K562 (cell line): ENCODE results near the gene LASP1. TPM values are rescaled to one million over a fixed set of nuclear protein-coding genes. Genes with fewer than 3 reads are reported as not detected.

Experiments used
- MCM2 ChIP-seq: fragments of 450-650 bp; IDR thresholded peaks from 2 replicates; pipeline ENCODE4 v1.6.1; 2017; ENCODE audit warnings: low read depth, mild to moderate bottlenecking
- MYNN ChIP-seq, 2 experiments: sonication (generic); formaldehyde crosslinking in 1 of 2; IDR thresholded peaks; 2 replicates each; pipeline versions ENCODE4 v1.5.0 to v1.6.1; 2016 to 2020; ENCODE audit warnings: antibody characterized with exemption in 1 of 2, missing genetic modification reagents in 1 of 2
- NR1H2 ChIP-seq: sonication (generic); formaldehyde crosslinking; IDR thresholded peaks from 2 replicates; pipeline ENCODE4 v1.4.0; 2020; ENCODE audit warnings: mild to moderate bottlenecking, missing genetic modification reagents
- RBM34 ChIP-seq: fragments of 200-400 bp; formaldehyde crosslinking; IDR thresholded peaks from 2 replicates; pipeline ENCODE4 v1.6.1; 2018; ENCODE audit warnings: low read length, borderline replicate concordance; ENCODE audit not compliant: insufficient read depth
- ZNF24 ChIP-seq: fragments of 450-650 bp; IDR thresholded peaks from 2 replicates; pipeline ENCODE4 v1.6.1; 2016
- ZNF384 ChIP-seq: IDR thresholded peaks from 2 replicates; pipeline ENCODE4 v1.6.1; 2012; ENCODE audit warnings: low read depth, low read length, improper control_type of control experiment
- polyA plus RNA-seq, 8 experiments: library from polyadenylated mRNA; depleted of rRNA in 4 of 8; stranded (reverse) in 5 of 8; unstranded in 3 of 8; fragments of >200 nt; fragmentation: Nextera tagmentation in 2 of 8; fragmentation: Illumina TruSeq in 1 of 8; extraction: Ambion mirVana in 2 of 8; extraction: Trizol in 1 of 8; gene quantifications; 2 replicates each; pipeline versions ENCODE4 v1.2.1 to v1.2.3, GENCODE V29; 2011 to 2014; ENCODE audit warnings: inconsistent platforms in 1 of 8, missing spikeins in 1 of 8
- total RNA-seq, 7 experiments: library from RNA; depleted of rRNA in 6 of 7; stranded (reverse); fragments of >200 nt in 6 of 7; fragmentation: Illumina TruSeq in 2 of 7; extraction: Trizol in 2 of 7; gene quantifications; 2 replicates each; pipeline versions ENCODE4 v1.2.1 to v1.2.3, GENCODE V29; 2011 to 2021; ENCODE audit warnings: low replicate concordance in 1 of 7
- TF ChIP-seq, protein P1 (sequence below): sonication (generic); formaldehyde crosslinking; IDR thresholded peaks from 2 replicates; pipeline ENCODE4 v1.8.0; 2023; ENCODE audit warnings: mild to moderate bottlenecking, missing genetic modification reagents
- TF ChIP-seq, protein P2 (sequence below): fragments of 250-450 bp; sonication (Bioruptor Pico); IDR thresholded peaks from 2 replicates; pipeline ENCODE4 v1.8.0; 2022; ENCODE audit warnings: moderate library complexity, mild to moderate bottlenecking, inconsistent platforms

Gene LASP1
- total and polyA plus RNA-seq, 9 of the 15 experiments (the other 6 are each of a cell fraction or from before 2014, with no cell fraction given), result 23.0 to 125 (median 55.3) TPM

DNA sequence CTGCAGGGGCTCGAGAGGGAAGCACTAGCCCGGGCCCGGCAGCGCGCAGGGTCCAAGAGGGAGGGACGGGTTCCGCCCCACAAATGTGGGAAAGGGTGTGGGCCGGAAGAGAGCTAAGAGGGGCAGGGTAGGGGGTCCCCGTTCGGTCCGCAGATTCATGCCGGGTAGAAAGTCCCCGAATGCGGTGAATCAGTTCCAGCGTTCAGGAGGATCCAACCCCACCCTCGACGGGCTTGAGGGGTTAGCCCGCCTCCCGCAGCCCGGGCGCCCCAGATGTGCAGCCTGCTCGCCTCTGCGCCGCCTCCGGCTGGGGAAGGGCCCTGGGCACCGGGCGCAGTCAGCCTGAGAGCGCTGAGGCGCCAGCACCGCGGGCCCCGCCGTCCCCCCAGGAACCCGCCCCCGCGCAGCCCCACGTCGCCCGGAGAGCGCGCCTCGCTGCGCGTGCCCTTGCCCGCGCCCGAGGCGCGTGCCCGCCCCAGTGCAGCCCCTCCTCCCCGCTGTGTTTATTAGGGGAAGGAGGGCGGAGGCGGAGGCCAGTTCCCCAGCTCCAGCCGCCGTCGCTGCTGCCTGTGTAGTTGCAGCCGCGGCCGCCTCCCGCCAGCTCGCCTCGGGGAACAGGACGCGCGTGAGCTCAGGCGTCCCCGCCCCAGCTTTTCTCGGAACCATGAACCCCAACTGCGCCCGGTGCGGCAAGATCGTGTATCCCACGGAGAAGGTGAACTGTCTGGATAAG lies at the start of gene LASP1 (continued):
- TF ChIP-seq, protein P1, sequence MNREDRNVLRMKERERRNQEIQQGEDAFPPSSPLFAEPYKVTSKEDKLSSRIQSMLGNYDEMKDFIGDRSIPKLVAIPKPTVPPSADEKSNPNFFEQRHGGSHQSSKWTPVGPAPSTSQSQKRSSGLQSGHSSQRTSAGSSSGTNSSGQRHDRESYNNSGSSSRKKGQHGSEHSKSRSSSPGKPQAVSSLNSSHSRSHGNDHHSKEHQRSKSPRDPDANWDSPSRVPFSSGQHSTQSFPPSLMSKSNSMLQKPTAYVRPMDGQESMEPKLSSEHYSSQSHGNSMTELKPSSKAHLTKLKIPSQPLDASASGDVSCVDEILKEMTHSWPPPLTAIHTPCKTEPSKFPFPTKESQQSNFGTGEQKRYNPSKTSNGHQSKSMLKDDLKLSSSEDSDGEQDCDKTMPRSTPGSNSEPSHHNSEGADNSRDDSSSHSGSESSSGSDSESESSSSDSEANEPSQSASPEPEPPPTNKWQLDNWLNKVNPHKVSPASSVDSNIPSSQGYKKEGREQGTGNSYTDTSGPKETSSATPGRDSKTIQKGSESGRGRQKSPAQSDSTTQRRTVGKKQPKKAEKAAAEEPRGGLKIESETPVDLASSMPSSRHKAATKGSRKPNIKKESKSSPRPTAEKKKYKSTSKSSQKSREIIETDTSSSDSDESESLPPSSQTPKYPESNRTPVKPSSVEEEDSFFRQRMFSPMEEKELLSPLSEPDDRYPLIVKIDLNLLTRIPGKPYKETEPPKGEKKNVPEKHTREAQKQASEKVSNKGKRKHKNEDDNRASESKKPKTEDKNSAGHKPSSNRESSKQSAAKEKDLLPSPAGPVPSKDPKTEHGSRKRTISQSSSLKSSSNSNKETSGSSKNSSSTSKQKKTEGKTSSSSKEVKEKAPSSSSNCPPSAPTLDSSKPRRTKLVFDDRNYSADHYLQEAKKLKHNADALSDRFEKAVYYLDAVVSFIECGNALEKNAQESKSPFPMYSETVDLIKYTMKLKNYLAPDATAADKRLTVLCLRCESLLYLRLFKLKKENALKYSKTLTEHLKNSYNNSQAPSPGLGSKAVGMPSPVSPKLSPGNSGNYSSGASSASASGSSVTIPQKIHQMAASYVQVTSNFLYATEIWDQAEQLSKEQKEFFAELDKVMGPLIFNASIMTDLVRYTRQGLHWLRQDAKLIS (CRISPR knock-in tag), result peak; percentile 38; the same call in 1 of the 2 replicates
- TF ChIP-seq NR1H2 (no peak), MCM2 (no peak), MYNN (IDR thresholded peaks at IDR 0.05) (no peak), MYNN (CRISPR knock-in tag; IDR thresholded peaks at IDR 0.05) (no peak), ZNF384 (no peak), RBM34 (no peak), ZNF24 (peak; percentile 49)
- TF ChIP-seq, protein P2, sequence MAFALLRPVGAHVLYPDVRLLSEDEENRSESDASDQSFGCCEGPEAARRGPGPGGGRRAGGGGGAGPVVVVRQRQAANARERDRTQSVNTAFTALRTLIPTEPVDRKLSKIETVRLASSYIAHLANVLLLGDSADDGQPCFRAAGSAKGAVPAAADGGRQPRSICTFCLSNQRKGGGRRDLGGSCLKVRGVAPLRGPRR (CRISPR knock-in tag), result peak; percentile 39; the same call in 1 of the 2 replicates
